ENCODE results near the gene ABCB8. TPM values are rescaled to one million over a fixed set of nuclear protein-coding genes. Genes with fewer than 3 reads are reported as not detected.

ABCB8 gene
- total and polyA plus RNA-seq, 9 of the 15 experiments (the other 6 are each of a cell fraction or from before 2014, with no cell fraction given) = 7.6 to 106 (median 36.3) TPM

DNA sequence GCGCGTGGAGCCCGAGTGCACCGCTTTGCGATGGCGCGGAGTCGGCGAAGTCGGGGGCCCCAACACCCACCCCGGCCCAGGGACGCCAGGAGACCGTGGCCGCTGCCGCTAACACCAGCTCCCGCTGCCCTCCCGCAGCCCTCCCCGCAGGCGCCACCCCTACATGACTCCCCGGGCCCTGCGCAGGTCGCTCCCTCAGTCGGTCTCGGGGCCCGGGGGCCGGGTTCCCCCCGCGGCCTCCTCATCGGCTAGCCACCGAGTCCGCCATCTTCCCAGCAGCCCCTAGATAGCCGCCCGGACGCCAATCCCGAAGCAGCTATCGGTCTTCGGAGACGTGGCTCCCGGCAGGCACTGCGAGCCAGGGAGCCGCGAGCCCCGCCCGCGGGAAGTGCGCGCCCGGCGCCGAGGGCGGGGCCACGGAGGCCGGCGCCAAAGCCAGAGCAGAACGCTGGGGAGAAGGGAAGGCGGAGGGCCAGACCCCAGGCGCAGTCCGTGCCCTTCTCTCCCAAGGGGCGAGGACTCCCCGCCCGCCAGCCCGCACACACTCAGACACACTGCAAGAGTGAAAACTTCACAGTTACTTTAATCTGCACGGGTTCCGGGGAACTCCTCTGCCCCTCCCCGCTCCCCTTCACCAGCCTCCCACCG is 52.4 kb downstream of the ABCB8 start, which contains the start of gene FASTK:
Gene FASTK, minus strand, starts transcription at position 288 of the 648 bp plus-strand sequence. Its CDS starts 43 bp downstream, at position 245.
- Histone ChIP-seq H3K27me3 (ENCODE audit: control insufficient read depth in 2 of 2, insufficient read depth in 2 of 2, low read length in 2 of 2) (no peaks in the 10 kb centered on the region), H3K4me2 (ENCODE audit: insufficient read depth, low read length) (peak within 1 kb of the TSS; percentile 97), H3K9me3 (replicated peaks; ENCODE audit: control insufficient read depth, insufficient read depth, low read depth, low read length) (no peaks in the 10 kb centered on the region), H3K4me3 (peak within 1 kb of the TSS; percentile 89), H3K4me1 (replicated peaks in 1 of 2; ENCODE audit: control insufficient read depth in 2 of 2, insufficient read depth in 2 of 2, low read length in 2 of 2) (peaks cover 48 to 88% of the 10 kb centered on the region in 2 experiments), H4K20me1 (replicated peaks; ENCODE audit: control insufficient read depth, insufficient read depth, low read length) (peaks cover 5% of the 10 kb centered on the region), H3K9ac (ENCODE audit: insufficient read depth in 1 of 2, low read depth in 2 of 2, low read length in 2 of 2) (peak within 1 kb of the TSS; percentile 94 to 97), H3K79me2 (ENCODE audit: control insufficient read depth, insufficient read depth, low read length) (peaks cover 46% of the 10 kb centered on the region), H3K27ac (ENCODE audit: extremely low read depth, low read depth, low read length) (peak within 1 kb of the TSS; percentile 94), H3K9me1 (ENCODE audit: control insufficient read depth, insufficient read depth, low read length) (no peaks in the 10 kb centered on the region), H3K36me3 (ENCODE audit: control insufficient read depth, insufficient read depth, low read length) (peaks cover 50% of the 10 kb centered on the region), H2AFZ (ENCODE audit: low read depth, low read length) (peak within 1 kb of the TSS; percentile 78)
- DNase-seq (ENCODE audit: extremely low read depth in 1 of 4, low spot score in 3 of 4) (peak; percentile 87 to 97 (median 92)), FAIRE-seq (peak; percentile 93), ATAC-seq (peak; percentile 81)
- CTCF ChIA-PET (ENCODE audit: low intra/inter-chr PET ratio) = no interaction called here
- under 1% methylated on average over 66 of the region's 66 CpGs for WGBS (ENCODE audit: insufficient coverage, low coverage, missing lambda C conversion rate)
- intact Hi-C loops (cut with micrococcal nuclease) (loop anchor here (1.0 to 10.0 kb wide), 2 partner anchors 19 to 766 kb away; no protein-coding TSS in a partner anchor), in situ Hi-C loops (cut with MboI) (no loop called here)
- BruUV-seq (replicated peaks) = no TSS peak
- POLR2A ChIA-PET = interaction anchor here (0.6 to 3.5 kb wide), 18 partner anchors 9 to 757 kb away, joined by 3 to 24 read pairs (median 5); partner anchors contain the start of genes ABCB8, ACTR3C, LRRC61 and REPIN1
- peak; percentile 80; the same call in 1 of the 2 replicates for TF ChIP-seq GABPB2 (CRISPR knock-in tag; conservative IDR thresholded peaks at IDR 0.05)
- no peak; the same call in 1 of the 2 replicates for TF ChIP-seq BHLHE40 (IDR thresholded peaks at IDR 0.05; ENCODE audit: low read length)
- TF ChIP-seq ZNF57 (CRISPR knock-in tag; IDR thresholded peaks at IDR 0.05) = 0 out of 2 replicates have a peak, but pooled peaks have one; percentile 57
- TF ChIP-seq, protein P1, sequence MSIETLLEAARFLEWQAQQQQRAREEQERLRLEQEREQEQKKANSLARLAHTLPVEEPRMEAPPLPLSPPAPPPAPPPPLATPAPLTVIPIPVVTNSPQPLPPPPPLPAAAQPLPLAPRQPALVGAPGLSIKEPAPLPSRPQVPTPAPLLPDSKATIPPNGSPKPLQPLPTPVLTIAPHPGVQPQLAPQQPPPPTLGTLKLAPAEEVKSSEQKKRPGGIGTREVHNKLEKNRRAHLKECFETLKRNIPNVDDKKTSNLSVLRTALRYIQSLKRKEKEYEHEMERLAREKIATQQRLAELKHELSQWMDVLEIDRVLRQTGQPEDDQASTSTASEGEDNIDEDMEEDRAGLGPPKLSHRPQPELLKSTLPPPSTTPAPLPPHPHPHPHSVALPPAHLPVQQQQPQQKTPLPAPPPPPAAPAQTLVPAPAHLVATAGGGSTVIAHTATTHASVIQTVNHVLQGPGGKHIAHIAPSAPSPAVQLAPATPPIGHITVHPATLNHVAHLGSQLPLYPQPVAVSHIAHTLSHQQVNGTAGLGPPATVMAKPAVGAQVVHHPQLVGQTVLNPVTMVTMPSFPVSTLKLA (conservative IDR thresholded peaks at IDR 0.05) = no peak
- no peak for TF ChIP-seq ZNF140 (CRISPR knock-in tag; IDR thresholded peaks at IDR 0.05)
- TF ChIP-seq KDM5B (IDR thresholded peaks at IDR 0.05; ENCODE audit: insufficient replicate concordance, low read depth, low read length) = peak; percentile 95
- TF ChIP-seq CBX1 (IDR thresholded peaks at IDR 0.05; ENCODE audit: low read depth) = peak; percentile 58
- peak; percentile 78 for TF ChIP-seq OTX1 (CRISPR knock-in tag; IDR thresholded peaks at IDR 0.05)
- TF ChIP-seq SRSF7 (optimal IDR thresholded peaks at IDR 0.05; ENCODE audit: low read depth, low read length) = no peak
- no peak for TF ChIP-seq ZNF24 (IDR thresholded peaks at IDR 0.05)
- no peak for TF ChIP-seq ZNF77 (CRISPR knock-in tag; IDR thresholded peaks at IDR 0.05)
- no peak for TF ChIP-seq ZNF449 (CRISPR knock-in tag; IDR thresholded peaks at IDR 0.05)
- no peak for TF ChIP-seq KHSRP (IDR thresholded peaks at IDR 0.05)
- TF ChIP-seq ZNF584 (CRISPR knock-in tag; IDR thresholded peaks at IDR 0.05; ENCODE audit: low read depth) = no peak

All from K562 (cell line).